Measurements from ENCODE around the gene PCA3.
"Not testable (repeated sequence)": the region's sequence is repeated elsewhere in the genome, so short reads cannot be mapped to it uniquely, and the experiment has no call there.

Gene PCA3

DNA sequence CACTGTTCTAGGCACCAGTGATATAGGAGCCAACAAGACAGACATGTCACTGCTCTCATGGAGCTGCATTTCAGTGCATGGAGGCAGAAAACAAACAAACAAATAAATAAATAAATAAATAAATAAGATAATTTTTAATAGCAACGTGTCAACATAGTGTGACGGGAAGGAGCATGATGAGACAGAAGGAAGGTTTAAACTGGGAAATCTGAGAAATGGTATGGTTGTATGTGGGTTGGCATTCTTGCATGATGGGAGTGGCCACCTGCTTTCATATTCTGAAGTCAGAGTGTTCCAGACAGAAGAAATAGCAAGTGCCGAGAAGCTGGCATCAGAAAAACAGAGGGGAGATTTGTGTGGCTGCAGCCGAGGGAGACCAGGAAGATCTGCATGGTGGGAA is at the start of gene PCA3:
Gene PCA3 (plus strand): TSS at position 301 of the 400 bp plus-strand sequence.
- DNase-seq (ENCODE audit: low spot score), result no peak

DNA sequence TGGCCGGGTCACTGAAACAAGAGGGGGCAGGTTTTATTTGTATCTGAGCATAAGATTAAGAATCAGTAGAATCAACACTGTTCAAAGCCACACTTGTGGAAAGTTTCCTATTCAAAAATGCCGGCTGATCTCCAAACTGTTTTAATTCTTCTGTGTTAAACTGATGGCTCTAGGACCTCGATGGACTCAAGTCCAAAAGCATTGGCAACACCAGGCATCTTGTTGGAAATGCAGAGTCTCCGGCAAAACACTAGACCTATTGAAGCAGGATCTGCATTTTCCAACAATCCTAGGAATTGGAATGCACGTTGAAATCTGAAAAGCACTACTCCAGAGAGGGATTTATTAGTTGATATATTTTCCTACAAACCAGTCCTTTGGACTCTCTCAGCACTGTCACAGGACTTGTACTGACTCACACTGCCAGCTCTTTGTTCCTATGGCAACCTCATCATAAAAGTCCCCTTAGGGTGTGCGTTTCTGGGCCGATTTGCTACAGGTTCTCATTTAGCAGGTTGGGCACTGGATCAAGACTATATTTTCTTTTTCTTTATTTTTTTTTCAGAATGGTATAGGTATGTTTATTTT is 48.1 kb upstream of the PCA3 start:
- no peak for DNase-seq (ENCODE audit: low spot score)

DNA sequence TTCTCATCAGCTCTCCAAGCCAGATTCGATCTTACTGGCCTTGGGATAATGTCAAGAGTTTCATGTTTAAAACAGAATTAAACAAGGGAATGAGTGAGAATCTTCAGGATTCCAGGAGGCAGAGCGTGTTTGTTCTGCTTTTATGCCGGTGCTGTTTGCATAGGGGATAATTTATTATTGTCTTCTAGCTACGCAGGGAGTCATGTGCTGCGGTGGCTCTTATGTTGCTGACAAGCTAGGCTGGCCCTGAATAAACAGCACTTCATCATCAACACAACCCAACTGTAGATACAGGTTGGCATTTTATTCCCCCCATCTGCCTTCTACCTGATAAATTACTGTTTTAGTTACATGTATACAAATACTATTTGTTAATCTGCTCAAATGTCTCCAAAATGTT is 47.1 kb upstream of the PCA3 start:
- DNase-seq (ENCODE audit: low spot score), result no peak

DNA sequence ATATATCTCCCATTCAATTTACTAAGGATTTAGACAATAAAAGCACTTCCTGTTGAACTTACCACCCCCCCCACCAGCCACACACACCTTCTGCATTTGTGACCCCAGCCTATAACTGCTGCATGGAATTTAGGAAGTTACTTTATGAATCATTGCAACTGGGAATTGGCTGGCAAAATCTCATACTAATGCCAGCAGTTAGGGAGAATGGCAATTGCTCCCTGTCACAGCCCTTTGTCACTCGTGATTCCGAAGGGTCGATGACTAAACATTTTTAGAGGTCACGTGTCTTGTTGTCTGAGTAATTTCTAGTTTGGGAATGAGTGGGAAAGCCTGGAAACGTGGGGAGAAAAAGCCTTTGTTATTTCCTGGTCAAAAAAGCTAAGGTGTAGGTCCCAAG is 46.6 kb upstream of the PCA3 start:
- DNase-seq (ENCODE audit: low spot score), result no peak

DNA sequence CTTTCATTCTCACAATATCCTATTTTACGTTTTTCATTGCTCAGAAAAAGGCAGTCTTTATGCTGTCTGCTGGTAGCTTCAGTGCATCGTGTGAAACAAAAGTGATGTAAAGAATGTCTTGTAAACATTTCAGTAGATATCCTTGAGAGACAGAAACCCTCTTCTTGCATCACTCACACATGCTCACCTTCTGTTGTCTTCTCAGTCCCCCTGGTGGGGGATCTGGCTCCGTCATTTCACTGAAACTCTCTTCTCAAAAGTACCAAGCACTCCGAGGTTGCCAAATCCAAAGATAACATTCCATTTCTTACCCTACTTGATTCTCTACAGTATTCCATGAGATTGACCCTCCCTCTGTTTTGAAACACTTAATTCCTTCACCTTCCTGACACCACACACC is 46.1 kb upstream of the PCA3 start:
- no peak for DNase-seq (ENCODE audit: low spot score)

DNA sequence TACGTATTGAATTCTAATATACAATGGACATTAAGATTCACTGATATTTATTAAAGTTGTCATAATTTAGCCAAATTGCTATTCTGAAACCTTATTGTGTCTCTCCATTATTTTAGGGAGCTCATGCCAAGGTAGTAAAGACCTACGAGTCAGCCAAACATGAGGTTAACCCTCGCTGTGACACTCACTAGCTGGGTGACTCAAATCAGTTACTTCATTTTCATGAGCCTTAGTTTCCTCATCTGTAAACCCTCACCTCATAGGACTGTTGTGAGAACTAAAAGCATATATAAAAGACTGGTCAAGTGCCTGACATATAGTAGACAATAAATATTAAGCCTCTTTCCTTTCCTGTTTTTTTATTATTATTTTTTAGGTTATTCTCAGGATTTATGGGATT is 44.0 kb upstream of the PCA3 start:
- no peak for DNase-seq (ENCODE audit: low spot score)

DNA sequence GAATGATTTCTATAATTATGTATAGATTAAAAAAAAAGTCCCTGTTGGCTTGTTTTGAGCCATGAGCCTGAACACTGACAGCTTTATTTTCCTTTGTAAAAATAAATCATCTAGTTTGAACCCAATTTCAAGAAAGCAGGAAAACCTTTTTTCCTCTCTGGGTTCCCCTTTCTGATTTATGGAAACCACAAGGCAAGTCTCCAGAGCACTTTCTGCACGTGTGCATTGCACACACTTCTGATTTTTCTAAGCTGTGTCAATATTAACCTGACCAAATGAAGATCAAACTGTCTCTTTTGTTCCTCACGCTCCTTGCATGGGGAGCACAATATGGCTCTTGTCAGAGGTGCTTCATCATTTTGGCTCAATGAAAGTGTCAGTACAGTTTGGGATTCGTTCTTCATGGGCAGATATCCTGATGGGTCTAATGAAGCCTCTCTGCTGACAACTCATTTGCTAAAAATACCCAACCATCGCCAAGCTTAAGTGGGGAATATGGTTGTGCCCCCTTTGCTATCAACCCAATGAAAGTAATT is 39.2 kb upstream of the PCA3 start:
- no peak for DNase-seq (ENCODE audit: low spot score)

DNA sequence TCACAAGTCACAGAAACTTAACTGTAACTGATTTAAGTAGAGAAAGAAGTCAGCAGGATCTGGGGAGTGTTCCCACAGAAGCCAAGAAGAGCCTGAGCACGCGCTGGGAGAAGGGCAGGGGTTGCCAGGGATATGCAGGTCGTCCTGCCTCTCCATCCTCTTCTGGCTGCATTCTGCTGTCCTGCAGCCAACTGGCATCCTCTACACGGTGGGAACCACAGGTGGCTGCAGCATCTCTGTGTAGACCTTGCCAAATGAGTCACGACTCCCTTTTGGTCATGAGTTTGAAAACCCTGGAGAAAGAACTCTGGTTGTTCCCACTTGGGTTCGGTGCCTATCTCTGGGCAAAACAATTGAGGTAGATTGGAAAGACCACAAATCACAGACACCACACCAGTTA is 38.4 kb upstream of the PCA3 start:
- DNase-seq (ENCODE audit: low spot score), result no peak

DNA sequence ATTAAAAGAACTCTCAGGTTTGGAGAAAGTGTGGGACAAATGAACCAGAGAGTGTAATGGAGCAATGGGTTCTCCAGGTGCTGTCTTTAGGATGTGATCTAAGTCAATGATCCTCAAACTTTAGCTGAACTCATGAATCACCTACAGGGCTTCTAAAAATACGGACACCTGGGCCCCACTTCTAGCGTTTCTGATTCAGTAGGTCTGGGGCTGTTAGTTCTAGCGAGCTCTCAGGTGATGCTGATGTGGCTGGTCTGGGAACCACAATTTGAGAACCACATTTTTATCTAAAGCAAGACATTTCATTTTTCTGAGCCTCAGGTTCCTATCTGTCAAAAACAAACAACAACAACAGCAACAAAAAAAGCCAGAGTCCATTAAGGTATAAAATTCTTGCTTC is 35.1 kb upstream of the PCA3 start:
- no peak for DNase-seq (ENCODE audit: low spot score)

DNA sequence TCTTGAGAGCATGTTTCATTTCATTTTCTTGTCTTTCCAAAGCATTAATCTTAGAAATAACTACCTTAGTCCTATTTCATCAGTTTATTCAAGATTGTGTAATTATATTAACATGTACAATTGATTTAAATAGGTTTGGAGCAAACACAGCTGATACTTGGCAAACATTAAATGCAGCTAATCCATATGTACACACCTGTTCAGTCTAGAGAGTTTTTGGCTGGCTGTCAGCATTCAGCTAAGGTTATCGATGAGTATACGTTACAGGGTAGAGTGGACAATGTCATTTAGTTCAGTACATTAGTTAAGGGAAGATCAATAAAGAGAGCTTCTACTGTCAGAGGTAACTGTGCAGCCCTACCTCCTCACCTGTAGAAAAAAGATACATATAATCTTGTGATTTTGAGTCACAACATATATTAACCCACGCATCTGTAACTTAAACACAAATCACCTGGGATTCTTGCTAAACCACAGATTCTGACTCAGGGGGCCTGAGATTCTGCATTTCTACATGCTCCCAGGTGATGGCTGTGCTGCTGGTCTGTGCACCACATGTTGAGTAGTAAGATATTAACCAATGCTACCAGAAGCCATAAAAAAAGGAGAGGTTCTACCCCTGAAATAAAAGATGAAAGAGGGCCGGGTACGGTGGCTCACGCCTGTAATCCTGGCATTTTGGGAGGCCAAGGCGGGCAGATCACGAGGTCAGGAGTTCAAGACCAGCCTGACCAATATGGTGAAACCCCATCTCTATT is 34.1 kb upstream of the PCA3 start:
- DNase-seq (ENCODE audit: low spot score), result no peak

DNA sequence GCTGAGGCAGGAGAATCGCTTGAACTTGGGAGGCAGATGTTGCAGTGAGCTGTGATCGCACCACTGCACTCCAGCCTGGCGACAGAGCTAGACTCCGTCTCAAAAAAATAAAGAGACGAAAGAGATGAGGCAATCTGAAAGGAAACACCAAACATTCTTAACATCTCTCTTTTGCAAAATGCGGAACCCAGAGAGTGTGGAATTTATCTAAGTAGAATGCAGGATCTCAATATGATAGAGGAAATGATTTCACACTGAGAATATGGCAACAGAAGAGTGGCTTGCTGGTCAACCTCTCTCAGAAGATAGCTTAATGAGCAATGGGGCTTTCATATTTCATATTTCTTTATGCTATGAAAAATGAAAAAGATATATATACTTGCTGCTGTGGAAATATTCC is 33.4 kb upstream of the PCA3 start:
- no peak for DNase-seq (ENCODE audit: low spot score)

DNA sequence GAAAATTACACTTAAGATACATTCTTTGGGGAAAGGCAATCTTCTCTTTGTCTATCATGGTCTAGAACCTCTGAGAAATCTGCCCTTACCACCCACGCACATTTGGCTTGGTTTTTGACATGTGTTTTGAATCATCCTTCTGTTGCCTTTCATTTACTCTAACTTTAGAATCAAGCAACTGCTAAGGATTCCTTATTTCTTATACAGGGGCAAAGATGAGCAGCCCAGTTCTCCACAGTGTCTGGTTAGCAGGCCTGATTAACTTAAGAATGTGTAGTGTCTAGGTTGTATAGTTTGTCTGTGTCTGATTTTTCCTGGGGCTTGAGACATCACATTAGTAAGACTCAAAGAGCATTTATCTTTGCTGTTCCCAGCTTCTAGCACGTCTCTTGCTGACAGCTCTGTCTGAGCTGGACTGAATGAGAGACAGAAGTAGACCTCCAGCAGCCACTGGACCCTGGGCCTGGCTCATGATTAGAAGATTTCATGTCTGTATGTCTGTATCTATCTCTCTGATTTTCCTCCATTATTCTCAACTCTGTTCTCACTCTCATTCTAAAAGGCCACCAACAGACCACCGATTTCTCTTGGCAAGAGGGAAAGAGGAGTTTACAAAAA is 31.8 kb upstream of the PCA3 start:
- DNase-seq (ENCODE audit: low spot score), result no peak

DNA sequence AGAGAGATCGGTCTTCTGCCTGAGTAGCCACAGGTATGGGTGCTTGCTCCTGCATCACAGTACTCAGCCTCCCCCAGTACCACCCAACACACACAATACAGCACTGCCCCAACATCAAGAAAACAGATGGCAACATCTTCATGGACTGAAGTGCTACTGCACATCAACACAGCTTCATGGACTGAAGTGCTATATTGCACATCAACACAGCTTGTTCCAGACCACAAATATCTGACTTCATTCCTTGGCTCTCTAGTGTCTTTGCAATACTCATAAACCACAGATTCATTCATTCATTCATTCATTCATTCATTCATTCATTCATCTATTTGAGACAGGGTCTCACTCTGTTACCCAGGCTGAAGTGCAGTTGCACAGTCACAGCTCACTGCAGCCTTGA is 31.1 kb upstream of the PCA3 start:
- DNase-seq (ENCODE audit: low spot score), result no peak

DNA sequence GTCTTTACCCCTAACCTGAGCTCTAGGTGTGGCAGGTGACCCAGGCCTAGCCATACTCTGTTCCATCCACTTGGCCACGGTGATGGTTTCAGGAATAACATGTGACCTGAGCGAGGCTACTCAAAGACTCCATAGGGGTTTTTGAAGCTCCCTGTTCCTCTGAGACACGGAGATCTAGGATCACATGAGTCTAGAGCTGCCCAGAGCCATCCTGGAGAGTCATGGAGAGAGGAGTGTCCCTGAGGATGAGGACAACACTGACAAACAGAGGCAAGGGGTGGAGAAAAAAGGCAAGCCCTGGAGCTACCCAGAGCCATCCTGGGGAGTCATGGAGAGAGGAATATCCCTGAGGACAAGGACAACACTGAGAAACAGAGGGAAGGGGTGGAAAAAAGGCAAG is 29.5 kb upstream of the PCA3 start:
- no peak for DNase-seq (ENCODE audit: low spot score)

DNA sequence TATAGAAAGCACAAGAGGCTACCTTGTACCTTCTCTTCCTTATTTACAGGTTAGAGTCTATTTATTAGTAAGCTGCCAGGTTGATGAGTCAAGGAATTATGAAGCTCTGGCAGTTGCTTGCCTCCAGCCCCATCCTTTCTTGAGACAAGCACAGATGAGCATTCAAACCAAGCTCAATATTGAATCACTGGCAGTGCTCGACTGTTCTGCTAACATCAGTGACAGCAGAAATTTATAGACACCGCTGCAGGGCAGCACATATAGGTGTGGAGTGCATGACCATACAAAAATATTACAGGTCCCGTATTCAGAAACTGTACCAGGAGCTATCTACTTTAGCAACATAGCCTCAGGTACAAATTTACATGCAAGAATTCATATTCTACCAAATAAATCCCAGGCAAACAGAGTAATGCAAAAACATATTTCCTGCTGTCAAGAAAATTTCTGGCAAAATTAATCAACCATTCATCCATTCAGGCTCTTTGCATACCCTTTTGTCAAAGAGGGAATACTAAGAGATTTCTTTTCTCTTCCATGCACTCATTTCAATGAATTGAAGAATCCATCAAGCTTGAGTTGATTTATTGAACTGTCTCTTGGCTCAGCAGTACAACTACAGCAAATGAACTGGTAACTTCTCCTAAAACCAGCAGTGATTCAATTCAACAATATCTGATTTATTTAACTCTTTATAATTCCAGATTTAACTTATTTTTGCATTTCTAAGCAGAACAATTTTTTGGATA is 26.9 kb upstream of the PCA3 start:
- DNase-seq (ENCODE audit: low spot score), result no peak

DNA sequence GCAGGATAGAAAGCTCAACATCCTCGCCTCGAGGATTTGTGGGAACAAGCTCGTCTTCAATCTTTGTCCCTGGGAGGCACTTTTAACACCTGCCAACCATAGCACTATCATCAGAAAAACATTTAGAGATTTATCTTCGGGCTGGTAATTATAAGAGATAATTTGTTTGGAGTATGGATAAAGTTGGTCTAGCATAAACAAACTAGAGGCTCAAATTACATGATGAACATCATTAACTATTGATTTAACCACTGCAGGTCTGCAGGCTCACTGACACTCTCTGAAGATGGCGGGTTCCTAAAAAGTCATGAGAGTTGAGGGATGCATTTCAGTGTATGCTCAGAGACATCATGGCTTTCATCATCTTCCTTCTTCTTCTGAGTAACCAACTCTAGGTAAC is 25.8 kb upstream of the PCA3 start:
- DNase-seq (ENCODE audit: low spot score), result no peak

DNA sequence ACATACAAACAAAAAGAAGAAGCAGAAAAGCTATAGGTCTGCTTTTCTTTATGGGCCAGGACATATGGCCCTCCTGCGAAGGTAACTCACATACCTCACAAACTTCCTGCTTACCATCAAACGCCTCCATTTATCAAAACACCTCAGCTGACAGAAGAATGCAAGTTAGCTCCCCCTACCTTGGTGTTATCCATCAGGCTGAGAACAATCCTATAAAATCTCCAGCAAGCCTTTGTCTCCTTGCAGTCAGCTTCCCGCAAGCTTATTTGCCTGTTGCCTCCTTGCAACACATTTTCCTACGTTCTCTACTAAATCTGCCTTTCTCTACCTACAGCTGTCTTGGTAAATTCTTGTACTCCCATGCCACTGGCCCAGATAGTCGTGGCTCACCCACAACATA is 22.7 kb upstream of the PCA3 start:
- no peak for DNase-seq (ENCODE audit: low spot score)

DNA sequence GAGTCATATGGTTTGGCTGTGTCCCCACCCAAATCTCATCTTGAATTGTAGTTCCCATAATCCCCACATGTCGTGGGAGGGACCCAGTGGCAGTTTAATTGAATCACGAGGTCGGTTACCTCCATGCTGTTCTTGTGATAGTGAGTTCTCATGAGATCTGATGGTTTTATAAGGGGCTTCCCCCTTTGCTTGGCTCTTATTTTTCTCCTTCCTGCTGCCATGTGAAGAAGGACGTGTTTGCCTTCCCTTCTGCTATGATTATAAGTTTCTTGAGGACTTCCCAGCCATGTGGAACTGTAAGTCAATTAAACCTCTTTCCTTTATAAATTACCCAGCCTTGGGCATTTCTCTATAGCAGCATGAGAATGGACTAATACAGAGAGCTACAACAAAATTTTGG is 21.3 kb upstream of the PCA3 start:
- not testable (repeated sequence) for DNase-seq (ENCODE audit: low spot score)

DNA sequence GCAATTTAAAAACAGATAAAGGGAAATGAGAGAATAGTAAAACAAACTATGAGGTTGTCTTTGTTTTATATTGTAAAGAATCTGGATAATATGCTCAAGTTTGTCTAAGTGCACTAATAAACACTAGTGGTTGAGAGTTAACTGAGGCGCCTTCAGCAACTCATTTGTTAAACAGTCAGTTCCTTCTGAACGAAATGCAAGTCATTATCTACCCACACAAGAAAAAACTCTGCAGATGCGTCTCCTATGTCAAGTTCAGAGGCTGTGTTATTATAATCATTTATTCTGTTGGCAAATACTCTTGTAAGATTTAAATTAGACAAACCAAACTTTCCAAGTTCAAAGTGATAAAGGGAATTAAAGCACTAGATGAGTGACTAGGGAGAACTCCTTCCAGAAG is 20.3 kb upstream of the PCA3 start:
- no peak for DNase-seq (ENCODE audit: low spot score)

DNA sequence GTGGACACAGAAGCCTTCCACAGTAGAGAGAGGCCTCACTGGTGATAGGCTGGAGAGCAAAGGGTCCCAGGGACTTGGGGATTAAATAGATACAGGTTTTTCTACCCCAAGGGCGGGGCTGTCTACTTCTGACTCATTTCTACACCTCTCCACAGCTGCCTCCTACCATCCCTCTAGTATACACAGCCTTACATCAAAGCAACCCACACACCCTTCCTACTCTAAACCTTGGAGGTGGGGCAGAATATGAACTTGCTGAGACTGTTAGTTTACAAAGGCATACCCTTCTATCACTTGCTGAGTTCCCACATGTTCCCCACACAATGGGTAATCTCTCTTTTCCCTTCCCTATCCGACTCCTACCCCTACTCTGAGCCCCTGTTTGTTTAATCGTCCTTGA is 19.9 kb upstream of the PCA3 start:
- DNase-seq (ENCODE audit: low spot score), result no peak

DNA sequence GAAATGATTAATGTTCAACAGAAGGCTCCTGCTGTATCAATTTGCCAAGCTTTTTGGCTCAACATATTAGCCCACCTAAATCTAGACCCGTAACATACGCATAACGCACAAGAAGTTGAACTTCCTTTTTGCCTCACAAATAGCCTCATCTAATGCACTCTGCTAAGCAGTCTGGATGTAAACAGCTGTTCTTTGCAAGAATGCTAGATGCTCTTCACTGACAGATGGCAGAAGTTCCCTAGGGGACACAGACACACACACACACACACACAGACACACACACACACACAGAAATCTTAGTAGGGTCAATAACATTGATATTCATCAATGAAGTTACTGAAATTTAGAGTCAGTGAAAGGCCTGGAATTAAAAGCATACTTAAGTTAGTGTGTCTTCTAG is 13.2 kb upstream of the PCA3 start:
- no peak for DNase-seq (ENCODE audit: low spot score)

DNA sequence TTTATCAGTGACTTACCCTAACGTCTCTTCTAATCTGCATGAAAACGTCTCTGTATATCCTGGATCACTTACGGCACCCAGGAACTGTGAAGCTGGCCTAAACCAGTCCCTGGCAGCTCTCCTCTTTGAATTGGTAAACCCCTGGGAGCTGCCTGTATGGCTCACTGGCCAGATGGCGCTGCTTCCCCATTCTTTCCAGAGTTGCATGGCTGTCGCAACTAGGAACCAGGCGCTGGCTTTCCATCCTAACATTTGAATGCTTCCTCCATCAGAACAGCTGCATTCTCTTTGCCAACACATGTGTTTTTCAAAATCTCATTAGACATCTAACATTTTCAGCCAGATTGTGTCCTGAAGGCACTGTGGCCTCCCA is 8.0 kb upstream of the PCA3 start:
- DNase-seq (ENCODE audit: low spot score), result no peak

Measured in activated CD4-positive, alpha-beta T cell treated with anti-CD3 and anti-CD28 coated beads, Interleukin-2, Interleukin-4, amounts not matched to agents 100 ng/mL and 50 ng/mL, durations not matched to agents 16 hours and 8 hours (primary cell).